GM12875 (cell line): ENCODE results near the gene ARMC8.

ENCODE experiments used
- H3K4me3 ChIP-seq: one replicate; pipeline ENCODE4 v1.5.1; 2011; ENCODE audit warnings: low read depth, low read length, control low read depth
- CTCF ChIP-seq: IDR thresholded peaks from 2 replicates; pipeline ENCODE4 v1.5.1; 2011; ENCODE audit warnings: low read depth, mild to moderate bottlenecking, control low read depth, inconsistent platforms, low read length, moderate library complexity, borderline replicate concordance; ENCODE audit not compliant: insufficient read depth

The ARMC8 gene

GRCh38 chr3:138213398-138214085 lies 26.4 kb downstream of the ARMC8 start:
- TF ChIP-seq CTCF = no peak
- H3K4me3 ChIP-seq = no peak overlapping the region

GRCh38 chr3:138219255-138219654 lies 32.2 kb downstream of the ARMC8 start:
- TF ChIP-seq CTCF = no peak
- H3K4me3 ChIP-seq = no peak overlapping the region

GRCh38 chr3:138220242-138220641 lies 33.1 kb downstream of the ARMC8 start:
- TF ChIP-seq CTCF = no peak
- H3K4me3 ChIP-seq = no peak overlapping the region

- no peak for TF ChIP-seq CTCF
- no peak overlapping the region for H3K4me3 ChIP-seq
Observed at GRCh38 chr3:138220788-138221187, 33.7 kb downstream of the ARMC8 start.

GRCh38 chr3:138222131-138222941 lies 35.2 kb downstream of the ARMC8 start:
- no peak overlapping the region for H3K4me3 ChIP-seq
- TF ChIP-seq CTCF = no peak

- no peak overlapping the region for H3K4me3 ChIP-seq
- TF ChIP-seq CTCF = no peak
Observed at GRCh38 chr3:138222942-138223287, 35.8 kb downstream of the ARMC8 start.

GRCh38 chr3:138227650-138228049 lies 40.5 kb downstream of the ARMC8 start:
- H3K4me3 ChIP-seq = no peak overlapping the region
- TF ChIP-seq CTCF = no peak
